Keratinocyte (primary cell): ENCODE data around the gene RAB2B. TPM values are rescaled to one million over a fixed set of nuclear protein-coding genes. Genes with fewer than 3 reads are reported as not detected.

Source experiments
- DNase-seq: peaks from one replicate; pipeline ENCODE4 v3.0.0-alpha.2; 2011; ENCODE audit warnings: low read depth, missing footprints, low spot score
- FAIRE-seq: peaks from 2 replicates; lab custom pipeline; 2011; peaks lifted over from hg19 to GRCh38; lab: Jason Lieb, UNC
- H2AFZ ChIP-seq: 2 replicates; pipeline ENCODE4 v1.6.0; 2012; ENCODE audit warnings: low read length, control low read depth, inconsistent platforms; ENCODE audit not compliant: control insufficient read depth
- H3K27ac ChIP-seq: 2 replicates; pipeline ENCODE4 v1.5.1; 2011; ENCODE audit warnings: low read length; ENCODE audit not compliant: control insufficient read depth, insufficient read depth
- H3K27me3 ChIP-seq: 3 replicates; pipeline ENCODE4 v1.6.0; 2011; ENCODE audit warnings: low read length; ENCODE audit not compliant: control insufficient read depth, insufficient read depth; ENCODE audit errors: extremely low read depth
- H3K36me3 ChIP-seq, 2 experiments: 2 replicates in 1 of 2; 3 replicates in 1 of 2; pipeline ENCODE4 v1.5.1; 2011; ENCODE audit warnings: low read length in 2 of 2, mild to moderate bottlenecking in 1 of 2; ENCODE audit not compliant: control insufficient read depth in 2 of 2, insufficient read depth in 2 of 2; ENCODE audit errors: extremely low read depth in 1 of 2
- H3K4me1 ChIP-seq: 3 replicates; pipeline ENCODE4 v1.5.1; 2011; ENCODE audit warnings: low read length; ENCODE audit not compliant: control insufficient read depth, insufficient read depth; ENCODE audit errors: extremely low read depth
- H3K4me2 ChIP-seq: 3 replicates; pipeline ENCODE4 v1.6.0; 2011; ENCODE audit warnings: low read depth, low read length; ENCODE audit not compliant: control insufficient read depth, insufficient read depth; ENCODE audit errors: extremely low read depth
- H3K4me3 ChIP-seq, 3 experiments: fragments of 200-600 bp in 1 of 3; sonication (generic) in 1 of 3; 2 replicates in 2 of 3; 3 replicates in 1 of 3; pipeline ENCODE4 v1.5.1; 2011 to 2016; ENCODE audit warnings: low read length in 3 of 3, mild to moderate bottlenecking in 3 of 3, control low read depth in 2 of 3, inconsistent platforms in 1 of 3, low read depth in 1 of 3, mixed read lengths in 1 of 3, mixed run types in 1 of 3, moderate library complexity in 1 of 3; ENCODE audit not compliant: control insufficient read depth in 2 of 3, insufficient read depth in 2 of 3; ENCODE audit errors: extremely low read depth in 1 of 3
- H3K79me2 ChIP-seq: 2 replicates; pipeline ENCODE4 v1.6.0; 2012; ENCODE audit warnings: low read length; ENCODE audit not compliant: control insufficient read depth, insufficient read depth
- H3K9ac ChIP-seq: 3 replicates; pipeline ENCODE4 v1.6.0; 2011; ENCODE audit warnings: low read length; ENCODE audit not compliant: control insufficient read depth, insufficient read depth; ENCODE audit errors: extremely low read depth
- H3K9me1 ChIP-seq: 3 replicates; pipeline ENCODE4 v1.6.0; 2011; ENCODE audit warnings: low read length; ENCODE audit not compliant: control insufficient read depth, insufficient read depth; ENCODE audit errors: extremely low read depth
- H3K9me3 ChIP-seq: 2 replicates; pipeline ENCODE4 v1.5.1; 2012; ENCODE audit warnings: low read depth, low read length; ENCODE audit not compliant: control insufficient read depth
- H4K20me1 ChIP-seq: 3 replicates; pipeline ENCODE4 v1.6.0; 2011; ENCODE audit warnings: low read length; ENCODE audit not compliant: control insufficient read depth, insufficient read depth; ENCODE audit errors: extremely low read depth
- EZH2 ChIP-seq: IDR thresholded peaks from one replicate; pipeline ENCODE4 v1.6.1; 2012; ENCODE audit warnings: inconsistent platforms, mild to moderate bottlenecking, low read length, moderate library complexity
- dilution Hi-C: fragments of 300-500 bp; cut with MboI; formaldehyde crosslinking; loops from one replicate; pipeline ENCODE4 v1.7.0; 2020; ENCODE audit warnings: low sequenced_read_pairs; ENCODE audit not compliant: extremely low pct_ligation_motif_present
- polyA plus RNA-seq, 5 experiments: library from polyadenylated mRNA; depleted of rRNA in 3 of 5; stranded (reverse) in 3 of 5; stranded (forward) in 1 of 5; unstranded in 1 of 5; fragments of >200 nt; gene quantifications; 1 replicate in 1 of 5; 2 replicates in 3 of 5; 3 replicates in 1 of 5; pipeline versions ENCODE4 v1.2.1 to v1.2.3, GENCODE V29; 2011 to 2012; ENCODE audit warnings: missing spikeins in 2 of 5, low read depth in 1 of 5, low replicate concordance in 1 of 5
- small RNA-seq, 3 experiments: library from RNA; depleted of rRNA; stranded (forward); fragments of <200 nt; gene quantifications; one replicate each; pipeline ENCODE3, GENCODE V24; 2012; ENCODE audit warnings: low read depth in 3 of 3, low replicate concordance in 1 of 3; ENCODE audit not compliant: insufficient read length in 3 of 3
- TF ChIP-seq, protein P1 (sequence below), 3 experiments: IDR thresholded peaks in 1 of 3; conservative IDR thresholded peaks in 1 of 3; optimal IDR thresholded peaks in 1 of 3; 2 replicates in 2 of 3; 3 replicates in 1 of 3; pipeline versions ENCODE3 to v1.5.1; 2011; ENCODE audit warnings: low read length in 3 of 3, mild to moderate bottlenecking in 3 of 3, moderate library complexity in 2 of 3, control low read depth in 1 of 3, inconsistent platforms in 1 of 3; ENCODE audit not compliant: insufficient read depth in 2 of 3; ENCODE audit errors: extremely low read depth in 1 of 3

Gene RAB2B
- polyA plus RNA-seq, 1 donor (not counting 4 experiments of a cell fraction or from before 2014, with no cell fraction given): 18.3 TPM

DNA sequence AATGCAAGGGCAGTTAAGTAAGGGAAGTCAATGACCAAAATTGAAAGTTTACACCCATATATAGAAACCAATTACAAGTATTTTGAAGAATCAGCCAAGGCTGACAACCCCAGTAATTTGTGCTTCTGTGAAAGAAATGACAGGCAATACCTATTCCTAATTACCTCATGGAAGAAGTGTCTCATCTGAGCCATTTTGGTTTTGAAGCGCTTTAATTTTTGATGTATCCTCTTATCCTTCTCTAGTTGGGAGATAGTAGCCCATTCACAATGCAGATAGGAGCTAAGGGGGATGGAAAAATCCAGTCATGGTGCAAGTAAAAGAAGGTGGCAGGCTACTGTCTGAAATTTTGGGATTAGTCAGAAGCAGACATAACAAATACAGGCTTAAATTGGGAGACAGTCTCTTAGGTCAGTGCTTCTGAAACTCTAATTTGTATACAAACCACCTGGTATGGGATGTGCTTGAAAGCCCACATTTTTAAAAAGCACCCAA is 62.6 kb downstream of the RAB2B start:
- Histone ChIP-seq H3K4me1 (no peaks in the 10 kb centered on the region), H3K4me2 (no peak overlapping the region), H3K27ac (no peak overlapping the region), H3K79me2 (no peaks in the 10 kb centered on the region), H3K27me3 (no peaks in the 10 kb centered on the region), H3K36me3 (peaks cover 24 to 29% of the 10 kb centered on the region in 2 experiments), H4K20me1 (no peaks in the 10 kb centered on the region), H2AFZ (no peak overlapping the region), H3K4me3 (no peak overlapping the region), H3K9ac (no peak overlapping the region), H3K9me1 (no peaks in the 10 kb centered on the region), H3K9me3 (no peaks in the 10 kb centered on the region)
- no peak for DNase-seq
- dilution Hi-C loops: no loop called here
- TF ChIP-seq EZH2: no peak
- TF ChIP-seq, protein P1, sequence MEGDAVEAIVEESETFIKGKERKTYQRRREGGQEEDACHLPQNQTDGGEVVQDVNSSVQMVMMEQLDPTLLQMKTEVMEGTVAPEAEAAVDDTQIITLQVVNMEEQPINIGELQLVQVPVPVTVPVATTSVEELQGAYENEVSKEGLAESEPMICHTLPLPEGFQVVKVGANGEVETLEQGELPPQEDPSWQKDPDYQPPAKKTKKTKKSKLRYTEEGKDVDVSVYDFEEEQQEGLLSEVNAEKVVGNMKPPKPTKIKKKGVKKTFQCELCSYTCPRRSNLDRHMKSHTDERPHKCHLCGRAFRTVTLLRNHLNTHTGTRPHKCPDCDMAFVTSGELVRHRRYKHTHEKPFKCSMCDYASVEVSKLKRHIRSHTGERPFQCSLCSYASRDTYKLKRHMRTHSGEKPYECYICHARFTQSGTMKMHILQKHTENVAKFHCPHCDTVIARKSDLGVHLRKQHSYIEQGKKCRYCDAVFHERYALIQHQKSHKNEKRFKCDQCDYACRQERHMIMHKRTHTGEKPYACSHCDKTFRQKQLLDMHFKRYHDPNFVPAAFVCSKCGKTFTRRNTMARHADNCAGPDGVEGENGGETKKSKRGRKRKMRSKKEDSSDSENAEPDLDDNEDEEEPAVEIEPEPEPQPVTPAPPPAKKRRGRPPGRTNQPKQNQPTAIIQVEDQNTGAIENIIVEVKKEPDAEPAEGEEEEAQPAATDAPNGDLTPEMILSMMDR (optimal IDR thresholded peaks at IDR 0.05 in 1 of 3, IDR thresholded peaks at IDR 0.05 in 1 of 3, conservative IDR thresholded peaks at IDR 0.05 in 1 of 3; ENCODE audit: extremely low read depth in 1 of 3, insufficient read depth in 2 of 3, low read length in 3 of 3): no peak
- FAIRE-seq: no peak

Small RNA genes within 50 kb of the gene (small RNA-seq; reads per million reads assigned to genes)
- 0 reads per million in 3 experiments for gene RN7SL650P

Other genes with a start within 250 kb of the RAB2B start
- 624 to 871 TPM (median 786 TPM) in 3 replicates for gene HNRNPC, start 207.5 kb downstream of the RAB2B start, polyA plus RNA-seq
- 0.07 TPM in 1 of 3 replicates, not detected in the others for gene RPGRIP1, start 196.9 kb downstream of the RAB2B start, polyA plus RNA-seq
- gene SUPT16H, start 92.9 kb downstream of the RAB2B start, polyA plus RNA-seq: 49.2 to 79.4 TPM (median 54.3 TPM) in 3 replicates
- gene CHD8, start 20.8 kb downstream of the RAB2B start, polyA plus RNA-seq: 21.0 to 24.7 TPM (median 23.3 TPM) in 3 replicates
- gene TOX4, start 236 bp upstream of the RAB2B start, polyA plus RNA-seq: 85.4 to 111 TPM (median 94.6 TPM) in 3 replicates
- 66.5 to 99.7 TPM (median 96.0 TPM) in 3 replicates for gene METTL3, start 34.4 kb upstream of the RAB2B start, polyA plus RNA-seq
- gene SALL2, start 49.4 kb upstream of the RAB2B start, polyA plus RNA-seq: 0.44 to 0.84 TPM (median 0.64 TPM) in 3 replicates
- not detected in 3 replicates for gene OR10G3, start 103.1 kb upstream of the RAB2B start, polyA plus RNA-seq
- gene OR10G2, start 158.0 kb upstream of the RAB2B start, polyA plus RNA-seq: not detected in 3 replicates
- not detected in 3 replicates for gene OR4E2, start 176.9 kb upstream of the RAB2B start, polyA plus RNA-seq
- gene OR4E1, start 196.9 kb upstream of the RAB2B start, polyA plus RNA-seq: not detected in 3 replicates